CD4-positive, alpha-beta T cell treated with Interleukin-17A for 4 hours (primary cell): ENCODE results near the gene HSD17B1.

Source experiments
- DNase-seq: peaks from one replicate; pipeline ENCODE4 v3.0.0-alpha.2; 2020; ENCODE audit warnings: mixed read lengths

The HSD17B1 gene

GRCh38 chr17:42568341-42569111 is 15.8 kb downstream of the HSD17B1 start:
- no peak for DNase-seq

DNA sequence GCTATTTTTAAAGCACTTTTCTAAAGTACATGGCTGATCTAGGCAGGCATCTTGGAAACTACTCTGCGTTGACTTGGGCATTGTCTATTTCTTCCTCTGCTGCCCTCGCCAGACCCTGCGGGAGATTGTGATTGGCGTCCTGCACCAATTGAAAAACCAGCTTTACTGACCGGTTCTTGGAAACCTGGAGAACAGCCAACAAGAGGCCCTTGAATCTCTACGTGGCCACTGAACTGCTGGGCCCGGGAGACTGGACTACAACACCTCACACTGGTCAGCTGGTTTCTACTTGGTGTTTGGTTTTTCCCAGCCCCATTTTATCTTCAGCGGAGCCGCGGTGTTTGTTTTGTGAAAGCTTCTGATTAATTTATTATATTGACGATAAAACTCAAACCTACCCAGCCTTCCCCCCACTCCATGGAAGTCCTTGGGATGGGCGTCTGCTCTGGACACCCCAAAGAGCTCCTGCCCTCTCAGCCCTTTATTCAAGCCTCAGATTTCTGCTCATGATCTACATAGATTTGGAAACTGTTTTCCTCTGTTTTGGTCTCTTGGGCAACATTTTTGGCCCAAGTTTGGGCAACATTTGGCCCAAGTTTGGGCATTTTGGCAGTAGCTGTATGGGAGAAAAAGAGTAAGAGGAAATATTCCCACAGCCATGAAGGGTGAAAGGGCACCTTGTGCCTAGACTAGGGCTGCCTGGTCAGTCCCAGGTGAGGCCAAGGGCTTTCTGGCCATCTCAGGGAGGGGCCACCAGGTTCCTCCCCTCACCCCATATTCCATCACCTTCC is 18.9 kb downstream of the HSD17B1 start:
- no peak for DNase-seq

- DNase-seq, result no peak
These were observed 20.4 kb downstream of the HSD17B1 start for GRCh38 chr17:42573095-42573494.

GRCh38 chr17:42574463-42574862 is 21.7 kb downstream of the HSD17B1 start:
- DNase-seq, result no peak

DNA sequence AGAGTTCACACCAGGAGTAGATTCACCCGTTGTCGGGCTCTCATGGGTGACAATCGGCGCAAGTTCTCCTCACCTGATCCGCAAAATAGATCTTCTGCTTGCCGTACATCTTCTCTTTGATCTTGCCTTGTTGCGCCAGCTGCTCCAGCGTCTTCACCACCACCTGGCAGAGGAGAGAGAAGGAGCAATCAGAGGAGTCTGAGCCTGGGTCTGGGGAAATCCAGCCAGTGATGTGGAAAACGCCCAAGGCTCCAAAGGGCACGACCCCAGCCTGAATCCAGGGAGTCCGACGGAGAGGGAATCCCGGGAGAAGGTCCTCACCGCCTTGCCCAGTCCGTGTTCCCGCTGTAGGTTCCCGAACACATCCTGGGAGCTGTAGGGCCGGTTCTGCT is 24.4 kb downstream of the HSD17B1 start:
- DNase-seq, result no peak

DNA sequence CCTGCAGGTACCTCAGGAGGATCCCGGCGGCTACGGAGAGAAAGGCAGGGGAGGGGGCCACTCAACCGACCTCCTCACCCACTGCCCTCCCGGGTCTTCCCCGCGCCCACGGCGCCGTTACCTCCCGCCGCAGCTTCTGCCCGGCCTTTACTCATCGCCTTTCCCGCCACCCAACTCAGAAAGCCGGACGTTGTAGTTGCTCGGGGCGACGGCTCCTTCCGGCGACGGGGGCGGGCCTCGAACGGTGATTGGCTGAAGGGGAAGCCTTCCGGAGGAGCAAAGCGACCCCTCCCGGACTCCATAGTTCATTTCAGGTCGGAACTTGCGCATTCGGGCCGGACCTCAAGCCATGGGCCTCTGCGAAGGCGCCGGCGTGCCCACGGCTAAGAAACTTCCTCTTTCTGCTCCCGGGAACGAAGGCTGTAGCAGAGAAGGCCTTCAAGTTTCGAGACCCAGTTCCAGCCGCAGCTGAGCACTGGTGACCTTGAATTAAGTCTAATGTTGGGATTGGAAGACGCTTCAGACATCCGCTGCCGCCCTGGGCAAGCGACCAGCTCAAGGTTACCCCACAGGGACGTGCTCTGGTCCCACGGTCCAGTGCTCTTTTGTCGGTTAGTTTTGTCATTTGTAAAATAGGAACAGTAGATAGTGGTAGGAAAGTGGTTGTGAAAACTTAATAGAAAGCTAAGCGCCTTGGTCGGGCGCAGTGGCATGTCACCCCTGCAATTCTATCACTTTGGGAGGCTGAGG is 25.0 kb downstream of the HSD17B1 start, which contains the start of gene PSMC3IP:
PSMC3IP (minus strand) TSS at position 198 of the 750 bp plus-strand sequence; CDS start at position 155, 43 bp downstream.
- peak; percentile 93 for DNase-seq

GRCh38 chr17:42578282-42578869 is 25.7 kb downstream of the HSD17B1 start:
- peak; percentile 73 for DNase-seq

DNA sequence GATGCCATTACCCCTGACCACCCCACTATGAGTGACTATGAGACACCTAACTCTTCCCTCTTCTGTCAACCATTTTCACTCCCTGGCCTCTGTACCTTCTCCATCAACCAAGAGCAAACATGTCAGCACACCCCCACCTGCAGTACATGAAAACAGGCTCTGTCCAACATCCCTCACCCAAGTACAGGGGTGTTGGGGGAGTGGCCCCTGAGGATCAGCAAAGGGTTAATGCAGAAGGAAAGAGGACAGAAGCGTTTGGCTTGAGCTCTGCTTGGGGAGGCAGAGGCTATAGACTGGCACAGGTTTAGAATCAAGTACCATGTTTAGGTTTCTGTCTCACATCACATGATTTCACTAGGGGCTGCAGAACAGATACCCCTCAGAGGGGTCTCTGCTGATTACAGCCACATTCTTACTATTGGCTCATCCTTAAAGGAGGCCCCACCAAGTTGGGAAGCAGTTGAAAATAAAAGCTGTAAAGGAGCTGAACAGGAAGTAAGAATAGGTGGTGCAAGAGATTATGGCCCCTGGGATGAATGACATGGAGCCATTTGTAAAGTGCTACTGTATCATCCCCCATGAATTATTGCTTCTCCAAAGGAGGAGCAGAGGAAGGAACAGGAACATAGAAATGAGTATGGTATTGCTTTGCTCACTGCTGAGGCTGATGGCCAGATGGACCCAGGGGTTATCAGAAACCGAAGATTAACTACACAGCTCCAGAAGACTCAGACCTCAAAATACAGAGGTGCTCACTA is 27.2 kb downstream of the HSD17B1 start:
- no peak for DNase-seq

DNA sequence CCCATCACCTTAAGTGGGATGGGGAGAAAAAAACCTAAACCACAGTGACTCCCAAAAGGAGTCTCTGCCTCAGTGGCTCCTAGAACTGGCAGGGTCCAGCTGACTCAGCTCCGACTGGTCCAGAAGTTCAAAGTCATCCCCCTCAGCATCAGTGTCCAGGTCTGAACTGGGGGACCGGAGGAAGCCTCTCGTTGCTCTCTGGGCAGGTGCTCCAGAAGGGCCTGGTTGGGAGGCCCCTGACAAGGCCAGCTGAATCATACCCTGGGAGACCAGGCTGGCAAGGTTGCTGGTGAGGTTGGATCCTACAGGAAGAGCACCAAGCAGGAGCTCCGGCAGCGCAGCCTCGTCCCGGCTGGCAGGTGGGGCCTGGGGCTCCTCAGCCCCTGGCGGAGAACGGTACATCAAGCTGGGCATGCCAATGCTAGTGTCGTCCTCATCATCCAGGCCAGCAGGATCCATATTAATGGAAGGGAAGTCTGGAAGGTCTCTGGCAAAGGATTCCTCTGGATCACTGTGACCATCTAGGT is 29.1 kb downstream of the HSD17B1 start:
- no peak for DNase-seq

GRCh38 chr17:42584880-42585279 is 32.2 kb downstream of the HSD17B1 start:
- no peak for DNase-seq

GRCh38 chr17:42585353-42585752 is 32.6 kb downstream of the HSD17B1 start:
- no peak for DNase-seq

DNA sequence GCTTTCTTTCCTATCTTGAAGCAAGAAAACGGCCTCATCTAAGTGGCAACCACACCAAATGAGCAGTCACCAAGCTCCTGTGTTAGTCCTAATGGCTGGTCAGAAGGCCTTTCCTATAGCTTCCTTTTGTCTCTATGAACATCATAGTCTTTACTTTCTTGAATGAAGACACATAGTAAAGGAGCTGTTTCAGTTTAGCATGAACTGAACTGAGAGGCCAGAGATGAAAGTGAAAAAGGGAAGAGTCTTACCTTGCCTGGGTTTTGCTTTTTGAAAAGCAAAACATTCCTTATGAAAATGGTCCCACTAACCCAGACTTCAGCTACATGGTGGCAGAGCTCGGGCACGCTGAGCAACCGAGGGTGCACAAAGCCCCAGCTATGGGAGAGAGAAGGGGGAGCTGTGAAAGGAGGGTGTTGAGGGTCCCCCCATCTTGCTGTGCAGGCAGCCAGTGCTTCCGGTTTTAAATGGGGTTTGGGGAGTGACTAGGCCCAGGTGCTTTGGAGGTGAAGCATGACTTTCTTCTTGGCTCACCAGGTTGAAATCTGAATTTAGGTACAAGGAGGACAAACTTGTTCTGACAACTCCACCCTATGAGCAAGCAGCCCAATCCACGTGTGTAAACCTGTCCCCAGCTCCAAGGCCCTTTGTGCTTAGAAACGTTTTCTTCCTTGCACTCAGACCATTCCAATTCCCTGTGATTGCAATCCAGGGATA is 33.9 kb downstream of the HSD17B1 start:
- DNase-seq, result no peak

GRCh38 chr17:42590886-42591285 is 38.2 kb downstream of the HSD17B1 start:
- no peak for DNase-seq

DNA sequence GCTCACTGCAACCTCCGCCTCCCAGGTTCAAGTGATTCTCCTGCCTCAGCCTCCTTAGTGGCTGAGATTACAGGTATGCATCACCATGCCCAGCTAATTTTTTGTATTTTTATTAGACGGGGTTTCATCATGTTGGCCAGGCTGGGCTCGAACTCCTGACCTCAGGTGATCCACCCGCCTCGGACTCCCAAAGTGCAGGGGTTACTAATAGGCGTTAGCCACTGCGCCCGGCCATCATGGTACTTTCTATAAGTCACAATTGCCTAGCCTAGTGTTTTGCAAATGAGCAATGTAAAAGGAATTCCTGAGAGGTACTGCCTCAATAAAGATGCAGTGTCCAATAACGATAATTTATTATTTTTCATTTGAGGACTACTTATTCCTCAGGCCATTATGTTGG is 38.7 kb downstream of the HSD17B1 start:
- DNase-seq, result no peak

GRCh38 chr17:42596386-42596785 is 43.7 kb downstream of the HSD17B1 start:
- no peak for DNase-seq

DNA sequence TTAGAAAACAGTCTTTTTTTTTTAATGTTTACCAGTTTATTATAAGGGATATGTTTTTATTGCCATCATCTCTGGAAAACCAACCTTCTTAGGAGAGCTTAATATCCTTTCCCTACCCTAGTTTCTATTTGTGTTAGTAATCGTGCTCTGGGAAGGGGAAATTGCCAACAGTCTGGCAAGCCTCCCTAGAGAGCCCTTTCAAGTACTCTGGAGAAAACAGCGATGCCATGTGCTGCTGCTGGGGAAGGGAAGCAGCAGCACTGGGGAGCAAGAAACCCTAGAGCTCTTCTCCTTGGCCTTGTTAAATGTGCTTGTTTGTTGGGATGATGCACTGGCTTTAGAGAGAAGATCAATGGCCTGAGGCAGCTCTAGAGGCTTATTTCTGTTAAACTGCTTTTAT is 46.2 kb downstream of the HSD17B1 start:
- DNase-seq, result no peak

DNA sequence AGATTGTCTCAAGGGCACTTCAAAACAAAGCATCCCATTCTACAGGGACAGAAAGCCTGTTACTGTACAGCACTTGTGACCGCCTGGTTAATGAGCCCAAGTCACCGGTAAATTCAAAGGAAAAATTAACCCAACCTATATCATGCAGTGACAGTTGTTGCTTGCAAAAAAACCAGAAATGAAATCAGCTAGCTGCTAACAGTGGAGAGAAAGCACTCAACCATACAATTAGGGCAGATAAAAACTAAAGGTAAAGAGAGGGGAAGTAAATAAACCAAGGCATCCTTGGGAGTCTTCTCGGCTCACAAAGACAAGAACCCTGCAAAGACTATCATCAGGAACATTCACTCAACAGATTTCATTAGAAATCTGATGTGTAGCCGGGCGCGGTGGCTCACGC is 50.6 kb downstream of the HSD17B1 start:
- DNase-seq, result no peak
